Activated CD8-positive, alpha-beta memory T cell treated with anti-CD3 and anti-CD28 coated beads for 1 hour (primary cell): ENCODE results near the gene NHLRC2.
"Not testable (repeated sequence)": the region's sequence is repeated elsewhere in the genome, so short reads cannot be mapped to it uniquely, and the experiment has no call there.

Source experiments
- DNase-seq, 2 donors: peaks; one replicate each; pipeline ENCODE4 v3.0.0-alpha.2; 2020; ENCODE audit warnings: low read depth in 1 of 2; ENCODE audit errors: extremely low read depth in 1 of 2

Gene NHLRC2, protein sequence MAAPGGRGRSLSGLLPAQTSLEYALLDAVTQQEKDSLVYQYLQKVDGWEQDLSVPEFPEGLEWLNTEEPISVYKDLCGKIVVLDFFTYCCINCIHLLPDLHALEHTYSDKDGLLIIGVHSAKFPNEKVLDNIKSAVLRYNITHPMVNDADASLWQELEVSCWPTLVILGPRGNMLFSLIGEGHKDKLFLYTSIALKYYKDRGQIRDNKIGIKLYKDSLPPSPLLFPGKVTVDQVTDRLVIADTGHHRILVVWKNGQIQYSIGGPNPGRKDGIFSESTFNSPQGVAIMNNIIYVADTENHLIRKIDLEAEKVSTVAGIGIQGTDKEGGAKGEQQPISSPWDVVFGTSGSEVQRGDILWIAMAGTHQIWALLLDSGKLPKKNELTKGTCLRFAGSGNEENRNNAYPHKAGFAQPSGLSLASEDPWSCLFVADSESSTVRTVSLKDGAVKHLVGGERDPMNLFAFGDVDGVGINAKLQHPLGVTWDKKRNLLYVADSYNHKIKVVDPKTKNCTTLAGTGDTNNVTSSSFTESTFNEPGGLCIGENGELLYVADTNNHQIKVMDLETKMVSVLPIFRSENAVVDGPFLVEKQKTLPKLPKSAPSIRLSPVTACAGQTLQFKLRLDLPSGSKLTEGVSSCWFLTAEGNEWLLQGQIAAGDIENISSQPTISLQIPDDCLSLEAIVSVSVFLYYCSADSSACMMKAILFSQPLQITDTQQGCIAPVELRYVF

DNA sequence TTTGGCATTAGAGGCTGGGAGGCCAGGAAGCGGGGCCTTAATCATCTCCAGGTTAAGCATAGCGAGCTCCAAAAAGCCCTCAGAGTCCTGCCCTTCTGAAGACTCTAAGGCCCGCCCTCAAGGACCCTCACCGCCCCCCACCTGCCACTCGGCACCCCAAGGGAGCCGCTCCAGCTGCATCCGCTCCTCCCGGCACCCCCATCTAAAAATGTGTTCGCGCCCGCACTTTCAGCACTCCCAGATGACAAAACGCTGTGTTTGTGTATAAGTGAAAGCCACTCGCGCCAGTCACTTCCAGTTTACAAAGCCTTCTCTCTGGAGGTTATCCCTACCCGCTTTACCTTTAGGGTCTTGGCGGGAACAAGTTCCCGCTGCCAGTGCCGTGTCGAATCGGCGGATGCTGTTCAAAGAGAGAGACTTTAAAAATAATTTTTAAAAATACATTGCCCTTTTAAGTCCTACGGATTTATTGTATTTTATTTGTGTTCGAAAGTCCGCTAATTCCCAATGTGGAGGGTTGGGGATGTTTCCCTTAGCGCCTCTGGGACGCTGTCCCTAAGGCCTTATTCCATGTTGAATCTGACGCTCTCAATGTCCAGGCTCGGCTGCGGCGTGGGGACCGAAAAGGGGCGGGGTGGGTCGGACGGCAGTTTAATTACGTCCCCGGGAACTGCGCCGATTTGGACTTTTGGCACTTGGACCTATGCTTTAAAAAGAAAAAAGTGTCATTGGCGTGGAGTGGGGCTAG is at the start of gene NHLRC2, which contains the start of gene DCLRE1A:
Gene NHLRC2 (plus strand): TSS at position 649 of the 748 bp plus-strand sequence. CDS start 212 bp downstream, outside the sequence.
Gene DCLRE1A (minus strand): TSS at position 70 of the 748 bp plus-strand sequence. CDS start 900 bp downstream, outside the sequence.
- peak; percentile 24 to 47 for DNase-seq

DNA sequence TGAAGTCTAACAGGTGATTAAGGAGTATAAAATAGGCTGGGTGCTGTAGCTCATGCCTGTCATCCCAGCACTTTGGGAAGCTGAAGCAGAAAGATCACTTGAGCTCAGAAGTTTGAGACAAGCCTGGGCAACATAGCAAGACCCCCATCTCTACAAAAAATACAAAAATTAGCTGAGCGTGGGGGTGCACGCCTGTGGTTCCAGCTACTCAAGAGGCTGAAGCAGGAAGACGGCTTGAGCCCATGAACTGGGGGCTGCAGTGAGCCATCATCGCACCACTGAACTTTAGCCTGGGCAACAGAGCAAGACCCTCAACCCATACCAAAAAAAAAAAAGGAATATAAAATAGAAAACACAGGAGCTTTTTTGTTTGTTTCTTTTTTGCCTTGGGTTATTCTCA is 48.0 kb upstream of the NHLRC2 start:
- DNase-seq = no peak

DNA sequence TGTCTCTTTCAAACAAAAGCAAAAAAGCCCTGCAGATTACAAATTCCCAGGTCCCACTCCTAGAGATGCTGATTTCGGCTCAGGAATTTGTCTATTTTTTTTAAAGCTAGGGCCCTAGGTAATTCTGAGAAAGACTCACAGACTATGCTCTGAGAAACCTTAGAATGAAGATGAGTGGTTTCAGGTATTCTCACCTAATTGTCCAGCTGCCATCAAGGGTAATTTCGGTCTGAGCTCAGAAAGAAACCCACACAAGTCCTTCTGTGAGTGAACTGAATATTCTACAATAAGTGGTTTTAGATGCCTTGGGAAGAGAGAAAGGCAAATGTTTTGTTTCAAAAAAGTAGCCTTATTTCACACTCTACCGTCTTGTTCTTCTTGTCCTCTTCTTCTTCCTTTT is 46.3 kb upstream of the NHLRC2 start:
- no peak for DNase-seq

DNA sequence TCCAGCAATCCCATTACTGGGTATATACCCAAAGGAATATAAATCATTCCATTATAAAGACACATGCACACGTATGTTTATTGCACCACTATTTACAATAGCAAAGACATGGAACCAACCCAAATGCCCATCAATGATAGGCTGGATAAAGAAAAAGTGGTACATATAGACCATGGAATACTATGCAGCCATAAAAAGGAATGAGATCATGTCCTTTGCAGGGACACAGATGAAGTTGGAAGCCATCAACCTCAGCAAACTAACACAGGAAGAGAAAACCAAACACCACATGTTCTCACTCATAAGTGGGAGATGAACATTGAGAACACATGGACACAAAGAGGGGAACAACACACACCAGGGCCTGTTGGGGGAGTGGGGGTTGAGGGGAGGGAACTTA is 39.8 kb upstream of the NHLRC2 start:
- DNase-seq = not testable (repeated sequence)

DNA sequence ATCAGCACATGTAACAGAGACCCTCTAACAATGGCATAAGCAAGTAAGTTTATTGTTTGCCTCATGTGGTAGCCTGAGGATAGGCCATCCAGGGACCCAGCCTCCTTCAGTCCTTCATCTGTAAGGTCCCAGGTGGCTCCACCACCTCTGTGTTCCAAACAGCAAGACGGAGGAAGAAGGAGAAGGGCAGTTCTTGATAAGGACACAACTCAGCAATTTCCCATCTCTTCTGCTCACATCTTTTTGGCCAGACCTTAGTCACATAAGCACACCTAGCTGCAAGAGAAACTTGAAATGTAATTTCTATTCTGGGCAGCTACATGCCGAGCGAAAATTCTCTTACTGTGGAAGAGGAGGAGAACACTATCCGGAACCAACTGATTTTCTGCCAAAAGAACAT is 34.5 kb upstream of the NHLRC2 start:
- DNase-seq = no peak

DNA sequence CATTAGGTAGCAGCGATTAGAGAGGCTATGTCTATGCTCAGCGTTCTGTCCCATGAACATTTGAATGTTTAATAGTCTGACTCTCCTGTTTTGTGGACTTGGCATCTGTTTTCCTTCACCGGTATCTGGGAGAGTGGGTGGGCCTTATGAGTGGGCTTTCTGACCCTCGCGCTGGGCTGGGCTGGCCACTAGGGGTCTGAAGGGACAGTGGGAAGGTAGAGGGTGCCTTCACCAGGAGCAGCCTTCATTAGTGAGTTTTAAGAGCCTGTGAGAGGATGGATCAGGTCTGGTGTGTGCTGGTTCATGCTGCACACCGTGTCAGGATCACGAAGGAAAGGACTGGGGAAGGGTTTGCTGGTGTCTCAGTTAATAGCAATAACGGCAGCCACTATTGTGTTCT is 34.0 kb upstream of the NHLRC2 start:
- DNase-seq = no peak

DNA sequence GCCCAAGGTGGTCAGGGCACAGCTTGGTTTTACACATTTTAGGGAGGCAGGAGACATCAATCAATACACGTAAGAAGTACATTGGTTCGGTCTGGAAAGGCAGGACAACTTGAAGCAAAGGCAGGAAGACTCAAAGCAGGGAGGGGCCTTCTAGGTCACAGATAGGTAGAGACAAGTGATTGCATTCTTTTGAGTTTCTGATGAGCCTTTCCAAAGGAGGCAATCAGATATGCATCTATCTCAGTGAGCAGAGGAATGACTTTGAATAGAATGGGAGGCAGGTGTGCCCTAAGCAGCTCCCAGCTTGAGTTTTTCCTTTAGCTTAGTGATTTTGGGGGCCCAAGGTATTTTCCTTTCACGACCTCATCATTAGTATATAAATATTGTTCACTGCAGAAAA is 33.2 kb upstream of the NHLRC2 start:
- DNase-seq = not testable (repeated sequence)

DNA sequence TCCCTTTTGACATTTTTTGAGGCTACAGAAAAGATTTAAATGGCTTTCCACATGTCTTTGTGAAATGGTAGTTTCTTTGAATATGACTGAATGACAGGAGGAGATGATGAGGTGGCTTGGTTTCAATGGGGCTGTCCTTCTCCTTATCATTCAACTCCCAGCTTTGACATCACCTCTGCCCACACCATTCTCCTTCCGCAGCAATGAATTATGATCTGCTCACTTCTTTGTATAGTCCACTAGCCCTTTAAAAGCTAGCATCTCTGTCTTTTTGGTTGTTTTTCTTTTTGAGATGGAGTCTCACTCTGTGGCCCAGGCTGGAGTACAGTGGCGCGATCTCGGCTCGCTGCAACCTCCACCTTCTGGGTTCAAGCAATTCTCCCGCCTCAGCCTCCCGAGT is 32.3 kb upstream of the NHLRC2 start:
- no peak for DNase-seq

DNA sequence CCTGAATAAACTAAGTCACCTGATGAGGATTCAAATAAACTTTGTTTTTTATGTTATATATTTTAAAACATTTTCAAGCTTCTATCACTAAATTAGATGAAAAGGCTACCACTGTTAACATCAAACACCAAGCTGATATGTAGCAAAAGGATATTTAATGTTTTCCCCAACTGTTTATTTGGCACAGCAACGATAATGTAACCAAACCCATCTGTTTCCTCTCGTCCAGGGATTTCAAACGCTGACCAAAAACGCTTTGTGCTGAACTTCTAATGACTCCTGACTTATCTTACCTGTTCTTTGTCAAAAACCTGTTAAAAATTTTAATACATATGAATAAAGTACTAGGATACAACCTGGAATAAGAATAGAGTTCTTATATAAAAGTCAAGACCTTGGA is 31.1 kb upstream of the NHLRC2 start:
- no peak for DNase-seq

DNA sequence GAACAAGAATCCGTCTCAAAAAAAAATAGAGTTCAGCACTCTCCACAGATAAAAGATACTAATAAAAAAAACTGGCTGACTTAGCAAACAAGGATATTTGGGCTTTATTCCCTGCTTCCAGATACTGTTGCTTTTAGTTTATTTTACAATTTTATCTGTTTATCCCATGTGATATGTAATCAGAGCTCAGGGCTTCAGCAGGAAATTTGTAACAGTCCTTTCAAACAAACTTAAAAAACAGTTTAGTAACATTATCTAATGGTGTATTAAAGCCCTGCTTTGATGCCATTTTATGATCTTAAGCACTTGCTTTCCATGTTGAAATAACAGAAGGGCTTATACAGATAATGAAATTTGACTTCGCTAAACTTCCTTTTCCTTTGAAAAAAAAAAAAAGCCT is 28.7 kb upstream of the NHLRC2 start:
- DNase-seq = no peak

DNA sequence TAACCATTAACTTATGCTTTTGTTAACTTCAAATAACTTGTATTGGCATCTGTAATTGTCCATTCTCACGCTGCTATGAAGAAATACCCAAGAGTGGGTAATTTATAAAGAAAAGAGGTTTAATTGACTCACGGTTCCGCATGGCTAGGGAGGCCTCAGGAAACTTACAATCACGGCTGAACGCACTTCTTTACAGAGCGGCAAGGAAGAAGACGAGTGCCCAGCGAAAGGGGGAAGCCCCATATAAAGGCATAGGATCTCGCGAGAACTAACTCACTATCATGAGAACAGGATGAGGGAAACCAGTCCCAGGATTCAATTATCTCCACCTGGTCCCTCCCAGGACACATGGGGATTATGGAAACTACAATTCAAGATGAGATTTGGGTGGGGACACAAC is 25.9 kb upstream of the NHLRC2 start:
- DNase-seq = not testable (repeated sequence)

DNA sequence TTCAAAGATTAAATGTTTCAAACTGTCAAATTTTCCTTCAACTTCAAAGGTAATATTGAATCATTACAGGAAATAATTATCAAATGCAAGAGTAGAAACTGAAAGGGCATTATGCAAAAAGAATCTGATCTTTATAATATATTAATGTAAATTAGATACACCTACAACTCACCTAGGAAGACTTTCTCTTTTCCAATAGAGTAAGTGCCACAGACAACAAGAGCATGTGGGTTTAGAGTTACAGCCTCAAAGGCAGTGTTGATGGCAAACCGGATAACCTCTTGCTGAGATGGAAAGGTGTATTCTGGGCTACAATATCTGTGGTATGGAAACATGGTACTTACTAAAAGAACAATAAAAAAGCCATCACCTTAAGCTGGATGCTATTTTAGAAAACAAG is 12.3 kb upstream of the NHLRC2 start:
- no peak for DNase-seq

DNA sequence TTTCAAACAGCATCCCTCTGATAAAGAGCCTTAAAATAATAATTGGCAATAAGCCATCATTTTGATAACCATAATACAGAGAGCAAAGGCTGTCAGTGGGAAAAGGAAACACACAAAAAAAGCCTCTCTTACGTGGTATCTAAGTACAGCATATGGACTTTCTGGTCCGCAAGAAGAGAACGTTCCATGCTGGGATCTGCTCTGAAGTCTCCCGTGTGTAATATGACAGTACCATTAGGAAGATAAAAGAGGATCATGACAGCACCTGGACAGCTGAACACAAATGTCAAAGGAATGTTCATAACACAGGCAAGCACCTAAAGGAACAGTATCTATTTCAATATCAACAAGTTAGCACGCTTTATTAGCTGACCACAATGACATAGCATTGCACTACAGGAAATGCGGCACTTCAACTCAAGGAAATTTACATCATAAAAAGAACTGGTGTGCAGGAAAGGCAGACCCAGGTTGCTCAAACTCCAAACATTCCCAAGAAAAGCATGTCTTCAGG is 10.4 kb upstream of the NHLRC2 start:
- DNase-seq = no peak

DNA sequence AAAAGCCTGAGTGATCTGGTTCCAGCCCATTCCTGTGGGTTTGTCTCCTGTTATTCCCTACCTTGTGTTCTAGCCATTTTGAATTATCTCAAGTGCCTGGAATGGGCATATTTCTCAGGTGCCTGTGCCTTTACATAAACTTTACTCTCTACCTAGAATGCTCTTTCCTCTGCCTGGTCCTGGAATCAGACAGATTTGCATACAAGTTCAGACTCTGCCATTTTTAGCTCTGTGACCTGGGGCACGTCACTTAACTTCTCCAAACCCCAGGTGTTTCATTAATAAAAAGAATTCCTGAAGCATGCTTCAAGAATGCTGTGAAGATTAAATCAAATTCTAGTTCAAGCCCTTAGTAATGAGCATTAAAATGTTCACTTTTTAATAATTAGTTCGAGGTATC is 8.4 kb upstream of the NHLRC2 start:
- no peak for DNase-seq

DNA sequence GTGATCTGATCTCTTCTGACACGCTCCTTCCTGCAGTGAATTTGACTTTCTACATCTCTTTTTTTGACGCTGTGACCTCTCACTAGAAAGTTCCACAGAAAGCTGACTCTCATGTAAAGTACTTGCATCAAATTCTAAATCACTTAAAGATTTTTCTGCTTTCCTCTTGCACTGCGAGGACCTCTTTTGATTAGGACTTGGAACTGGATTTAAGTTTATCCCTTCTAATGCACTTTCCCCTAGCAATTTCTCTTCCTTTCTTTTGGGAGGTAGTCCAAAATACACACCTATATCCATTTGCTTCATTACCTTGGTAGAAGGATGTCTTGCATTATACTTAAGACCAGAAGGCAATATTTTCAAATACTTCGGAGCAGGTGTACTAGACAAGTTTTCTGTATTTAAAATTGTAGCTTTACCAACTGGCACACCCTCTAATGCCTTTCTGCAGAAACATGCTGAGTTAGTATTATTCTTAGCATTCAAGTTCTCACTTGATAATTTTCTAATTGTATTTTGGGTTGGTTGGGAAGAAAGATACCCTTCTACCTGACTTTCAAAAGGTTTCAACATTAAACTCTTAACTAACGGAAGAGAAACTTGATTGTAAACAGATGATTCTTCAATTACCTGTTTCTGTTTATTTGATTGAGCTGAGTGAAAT is 5.2 kb upstream of the NHLRC2 start:
- no peak for DNase-seq

DNA sequence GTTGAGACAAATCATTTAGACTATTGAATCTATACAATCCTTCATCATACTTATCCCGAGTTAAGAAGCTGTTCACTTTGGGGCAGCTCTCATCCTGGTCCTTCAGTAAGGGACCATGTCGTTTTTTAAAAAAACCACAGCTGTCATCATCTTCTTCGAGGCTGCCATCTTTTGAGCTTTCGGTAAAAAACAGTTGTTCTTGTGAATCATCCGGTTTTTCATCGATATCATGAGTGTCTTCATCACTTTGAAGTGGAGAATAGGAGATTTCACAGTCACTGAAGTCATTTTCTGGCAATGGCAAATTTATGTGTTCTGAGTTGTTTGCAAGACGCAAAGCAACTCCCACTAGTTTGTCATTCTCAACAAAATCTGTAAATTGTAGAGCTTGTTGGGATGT is 4.5 kb upstream of the NHLRC2 start:
- DNase-seq = no peak

DNA sequence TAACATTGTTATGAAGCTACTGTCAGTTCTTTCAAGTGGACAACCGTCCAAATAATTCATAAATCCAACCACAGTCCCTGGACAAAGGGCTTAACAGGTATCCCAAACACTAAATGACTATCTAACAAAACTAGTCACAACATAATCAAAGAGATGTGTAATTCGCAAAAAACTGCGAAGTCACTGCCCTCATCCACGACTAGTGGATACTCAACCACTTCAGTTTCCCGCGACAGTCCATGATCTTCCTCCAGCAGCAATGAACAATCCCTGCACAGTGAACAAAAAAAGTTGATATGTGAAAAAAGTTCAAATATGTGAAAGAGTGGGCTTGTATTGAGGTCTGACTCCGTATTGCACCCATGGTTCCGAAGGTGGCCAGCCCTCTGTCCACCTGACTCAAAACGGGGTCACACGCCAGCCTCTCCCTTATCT is 866 bp upstream of the NHLRC2 start:
- no peak for DNase-seq

DNA sequence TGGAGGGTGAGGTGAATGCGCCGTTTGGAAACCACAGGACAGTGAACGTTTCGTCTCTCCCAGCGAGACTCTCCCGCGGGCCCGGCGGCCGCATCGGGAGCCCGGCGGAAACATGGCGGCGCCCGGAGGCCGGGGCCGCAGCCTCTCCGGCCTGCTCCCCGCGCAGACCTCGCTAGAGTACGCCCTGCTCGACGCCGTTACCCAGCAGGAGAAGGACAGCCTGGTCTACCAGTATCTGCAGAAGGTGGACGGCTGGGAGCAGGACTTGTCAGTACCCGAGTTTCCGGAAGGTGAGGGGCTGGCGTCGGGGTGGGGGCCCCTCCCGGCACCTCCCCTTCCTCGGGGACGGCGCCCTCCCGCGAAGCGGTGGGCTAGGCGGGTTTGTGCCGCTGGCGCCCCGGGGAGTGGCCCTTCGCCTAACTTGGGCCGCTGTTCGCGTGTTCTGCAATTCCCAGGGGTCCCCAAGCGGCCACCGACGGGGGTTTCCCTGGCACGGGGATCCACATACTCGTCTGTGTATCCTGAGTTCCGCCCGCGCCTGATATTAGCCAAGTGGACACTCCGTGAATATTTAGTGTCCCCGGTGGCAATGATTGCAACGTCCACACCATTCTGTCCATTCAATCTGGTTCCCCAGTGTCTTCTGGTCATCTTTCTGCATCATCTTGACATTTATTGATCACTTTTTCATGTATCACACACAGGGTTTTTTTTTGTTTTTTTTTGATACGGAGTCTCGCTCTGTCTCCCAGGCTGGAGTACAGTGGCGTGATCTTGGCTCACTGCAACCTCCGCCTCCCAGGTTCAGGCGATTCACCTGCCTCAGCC is 514 bp downstream of the NHLRC2 start:
- DNase-seq = peak in 1 of 2 donors; percentile 19

DNA sequence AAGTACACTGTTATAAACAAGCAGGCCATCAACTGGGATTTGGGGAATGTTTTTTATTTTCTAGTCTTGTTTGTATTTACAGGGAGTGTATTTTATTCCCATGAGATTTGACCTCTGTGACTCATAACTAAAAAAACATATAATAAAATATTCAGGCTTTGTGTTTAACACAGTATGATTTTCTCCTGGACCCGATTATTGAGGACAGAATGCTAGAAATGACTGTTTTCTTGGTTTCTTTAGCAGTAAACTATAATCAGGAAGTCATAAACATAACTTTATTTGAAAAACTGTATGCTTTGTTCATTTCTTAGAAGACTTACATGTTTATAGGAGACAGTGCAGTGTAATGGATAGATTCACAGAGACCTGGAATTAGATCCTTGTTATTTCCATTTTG is 2.1 kb downstream of the NHLRC2 start:
- DNase-seq = no peak

DNA sequence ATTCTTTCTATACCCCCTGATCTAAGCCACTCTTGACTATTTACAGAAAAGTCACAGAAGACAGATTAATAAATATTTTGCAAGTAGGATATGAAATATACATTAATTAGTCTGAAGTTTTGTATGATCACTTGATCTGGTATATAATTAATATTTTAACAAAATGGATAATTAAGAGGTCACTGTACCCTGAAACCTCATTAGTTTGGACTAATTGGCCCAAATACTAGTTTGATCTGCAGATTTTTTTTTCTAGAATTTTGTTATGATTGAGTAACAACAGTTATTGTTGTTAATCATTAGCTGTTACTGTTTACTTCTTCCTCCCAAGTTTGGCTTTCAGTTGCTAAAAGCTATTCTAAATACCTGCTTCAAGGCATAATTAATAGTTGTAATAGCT is 2.7 kb downstream of the NHLRC2 start:
- DNase-seq = no peak
